ENCODE measurements around the gene MLPH. TPM values are rescaled to one million over a fixed set of nuclear protein-coding genes. Genes with fewer than 3 reads are reported as not detected.

Gene MLPH
- total and polyA plus RNA-seq, 12 donors = 0.12 to 3.6 (median 0.84) TPM; not detected in 1

- Histone ChIP-seq H3K9me3 (replicated peaks in 1 of 3) (peaks cover 0 to 7% (median 0%) of the 10 kb centered on the region in 3 donors), H3K36me3 (replicated peaks in 1 of 2) (no peaks in the 10 kb centered on the region), H3K27me3 (peaks cover 5% of the 10 kb centered on the region), H3K4me3 (no peak overlapping the region), H3K4me1 (replicated peaks in 1 of 2) (no peaks in the 10 kb centered on the region), H3K27ac (no peak overlapping the region)
- intact Hi-C loops (cut with DNase I) = no loop called here
- no peak for TF ChIP-seq POLR2A (IDR thresholded peaks at IDR 0.05)
- no peak for TF ChIP-seq CTCF (IDR thresholded peaks at IDR 0.05)
- WGBS, 4 donors = 84 to 94% (median 89%) methylated on average over 16 to 21 of the region's 21 CpGs
- DNase-seq = no peak
Measured at GRCh38 chr2:237495521-237496117, 8.6 kb downstream of the MLPH start.

DNA sequence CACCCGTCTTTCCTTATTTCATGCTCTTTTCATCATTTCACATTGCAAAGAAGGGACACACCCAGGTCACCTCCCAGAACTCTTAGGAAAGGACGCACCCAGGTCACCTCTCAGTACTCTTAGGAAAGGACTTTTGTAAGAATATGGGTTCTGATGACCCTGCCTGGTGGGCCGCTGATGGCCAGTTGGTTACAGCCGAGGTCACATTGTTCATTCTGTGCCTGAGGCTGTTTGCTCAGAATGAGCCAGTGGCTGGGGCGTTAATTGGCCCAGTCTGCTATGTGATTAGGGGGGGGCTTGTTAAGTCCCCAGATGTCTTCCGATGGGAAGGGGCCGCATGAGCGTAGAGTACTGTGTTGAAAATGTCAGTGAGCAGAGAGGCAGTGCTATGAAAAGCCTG lies 9.4 kb downstream of the MLPH start:
- Histone ChIP-seq H3K36me3 (replicated peaks in 1 of 2) (no peaks in the 10 kb centered on the region), H3K4me1 (replicated peaks in 1 of 2) (no peaks in the 10 kb centered on the region), H3K27ac (no peak overlapping the region), H3K4me3 (no peak overlapping the region), H3K27me3 (peaks cover 5% of the 10 kb centered on the region), H3K9me3 (replicated peaks in 1 of 3) (peaks cover 0 to 7% (median 0%) of the 10 kb centered on the region in 3 donors)
- 77 to 88% (median 85%) methylated on average over 8 of the region's 8 CpGs for WGBS, 4 donors
- TF ChIP-seq POLR2A (IDR thresholded peaks at IDR 0.05) = no peak
- no peak for TF ChIP-seq CTCF (IDR thresholded peaks at IDR 0.05)
- intact Hi-C loops (cut with DNase I) = no loop called here
- DNase-seq = no peak

DNA sequence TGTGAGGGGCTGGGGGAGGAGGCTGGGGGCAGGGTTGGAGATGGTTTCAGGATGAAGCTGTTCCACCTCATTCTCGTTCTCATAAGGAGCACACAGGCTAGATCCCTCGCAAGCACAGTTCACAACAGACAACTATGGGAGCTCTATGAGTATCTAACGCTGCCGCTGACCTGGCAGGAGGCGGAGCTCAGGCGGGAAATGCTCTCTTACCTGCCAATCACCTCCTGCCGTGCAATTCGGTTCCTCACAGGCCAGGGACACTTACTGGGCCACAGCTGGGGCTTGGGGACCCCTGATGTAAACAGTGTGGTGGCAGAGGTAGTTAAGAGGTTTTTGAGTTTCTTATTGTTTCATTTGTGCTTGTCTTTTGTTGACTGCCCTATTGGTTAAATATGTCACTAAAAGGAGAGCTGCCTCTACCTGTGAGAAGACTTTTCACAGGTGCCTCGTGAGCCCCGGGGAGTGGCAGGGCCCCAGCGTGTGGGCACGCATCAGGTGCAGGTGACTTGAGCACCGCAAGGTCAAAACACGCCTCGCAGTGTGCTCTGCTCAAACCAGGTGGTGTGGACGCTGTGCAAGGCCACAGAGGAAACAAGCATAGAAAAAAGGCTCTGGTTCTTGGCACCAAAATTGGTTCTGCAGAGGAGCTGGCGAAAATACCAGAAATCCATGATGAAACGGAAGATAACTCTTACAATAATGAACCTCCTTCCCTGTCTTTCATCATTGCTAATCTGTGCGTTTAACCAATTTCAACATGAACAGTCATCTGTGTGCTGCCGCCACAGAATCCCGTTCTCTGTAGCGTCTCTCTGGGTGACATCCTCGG lies 10.2 kb downstream of the MLPH start:
- WGBS, 4 donors = 66 to 77% (median 74%) methylated on average over 21 to 23 of the region's 23 CpGs
- Histone ChIP-seq H3K36me3 (replicated peaks in 1 of 2) (no peaks in the 10 kb centered on the region), H3K4me3 (no peak overlapping the region), H3K27ac (no peak overlapping the region), H3K4me1 (replicated peaks in 1 of 2) (no peaks in the 10 kb centered on the region), H3K9me3 (replicated peaks in 1 of 3) (no peaks in the 10 kb centered on the region), H3K27me3 (peaks cover 5% of the 10 kb centered on the region)
- DNase-seq = no peak
- TF ChIP-seq POLR2A (IDR thresholded peaks at IDR 0.05) (no peak), CTCF (IDR thresholded peaks at IDR 0.05) (no peak)
- intact Hi-C loops (cut with DNase I) = no loop called here

DNA sequence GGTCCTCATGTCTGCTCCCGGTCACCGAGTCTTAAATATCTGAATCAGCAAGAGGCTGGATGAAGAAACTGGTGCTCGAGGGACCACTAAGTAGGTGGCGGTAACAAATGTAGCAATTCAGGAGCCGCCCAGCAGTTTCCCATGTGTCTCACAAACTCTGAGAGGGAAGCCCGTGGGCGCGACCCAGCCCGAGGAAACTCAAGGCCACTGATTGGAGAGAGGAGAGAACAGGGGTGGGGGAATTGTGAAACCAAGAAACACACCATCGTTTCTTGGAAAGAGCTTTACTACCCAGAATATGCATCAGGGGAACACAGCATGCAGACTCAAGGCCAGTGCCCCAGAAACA lies 10.8 kb downstream of the MLPH start:
- intact Hi-C loops (cut with DNase I) = no loop called here
- DNase-seq = no peak
- H3K4me3 ChIP-seq = no peak overlapping the region
- H3K4me1 ChIP-seq (replicated peaks in 1 of 2) = no peaks in the 10 kb centered on the region
- H3K27ac ChIP-seq = no peak overlapping the region
- H3K36me3 ChIP-seq (replicated peaks in 1 of 2) = no peaks in the 10 kb centered on the region
- H3K27me3 ChIP-seq = peaks cover 5% of the 10 kb centered on the region
- WGBS, 4 donors = 43 to 52% (median 50%) methylated on average over 10 of the region's 10 CpGs
- TF ChIP-seq CTCF (IDR thresholded peaks at IDR 0.05) = no peak
- no peak for TF ChIP-seq POLR2A (IDR thresholded peaks at IDR 0.05)
- no peaks in the 10 kb centered on the region for H3K9me3 ChIP-seq (replicated peaks in 1 of 3)
